ENCODE measurements around the gene RPLP2.
A peak's percentile ranks its signal among the peaks of the same experiment; 100 is the strongest.

The RPLP2 gene

DNA sequence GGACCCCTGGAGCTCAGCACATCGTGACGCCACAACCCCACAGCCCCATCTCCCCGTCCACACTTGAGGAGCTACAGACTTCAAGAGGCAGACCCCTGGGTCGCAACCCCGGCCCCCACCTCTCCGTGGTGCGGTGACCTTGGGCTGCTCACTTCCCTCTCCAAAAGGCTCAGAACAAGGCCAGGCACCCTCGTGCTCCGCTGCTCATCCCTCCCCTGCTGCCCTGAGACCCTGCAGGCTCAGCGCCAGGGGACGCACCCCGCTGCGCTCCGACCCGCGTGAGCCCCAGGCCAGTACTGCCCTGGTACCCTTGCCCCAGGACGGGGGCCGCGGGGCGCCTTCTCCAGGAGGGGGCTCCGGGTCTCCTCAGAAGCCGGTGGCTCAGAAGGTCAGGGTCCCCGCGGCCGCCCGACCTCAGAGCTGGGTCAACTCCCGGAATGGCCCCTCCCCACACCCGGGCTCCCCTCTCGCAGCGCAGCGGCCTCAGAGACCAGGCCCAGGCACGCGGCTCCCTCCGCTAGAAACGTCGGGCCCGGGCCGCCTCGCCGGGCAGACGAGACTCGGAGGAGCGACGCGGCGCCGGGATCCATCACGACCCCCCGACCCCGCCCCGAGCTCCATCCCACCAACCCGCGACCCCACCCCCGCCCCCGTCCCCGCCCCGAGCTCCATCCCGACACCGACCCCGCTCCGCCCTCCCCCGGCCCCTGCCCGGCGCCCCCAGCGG lies 33.0 kb upstream of the RPLP2 start:
- peaks cover 20% of the 10 kb centered on the region for H3K4me1 ChIP-seq (ENCODE audit: insufficient read depth, low read length)
- no peaks in the 10 kb centered on the region for H3K27me3 ChIP-seq (ENCODE audit: control insufficient read depth in 1 of 2, insufficient read depth in 2 of 2, low read length in 2 of 2)
- peaks cover 12% of the 10 kb centered on the region for H3K36me3 ChIP-seq (ENCODE audit: insufficient read depth, low read length)
- peak overlapping the region; percentile 51 for H3K27ac ChIP-seq (ENCODE audit: low read depth, low read length)
- no peaks in the 10 kb centered on the region for H3K9me3 ChIP-seq (ENCODE audit: low read length)
- peak overlapping the region; percentile 39 for H3K9ac ChIP-seq (ENCODE audit: low read length)
- H3K4me3 ChIP-seq (ENCODE audit: low read depth in 1 of 2, low read length in 2 of 2) = peak overlapping the region; percentile 71 to 87

- Histone ChIP-seq H3K27ac (ENCODE audit: low read depth, low read length) (peak within 1 kb of the TSS; percentile 89), H3K27me3 (ENCODE audit: control insufficient read depth in 1 of 2, insufficient read depth in 2 of 2, low read length in 2 of 2) (no peaks in the 10 kb centered on the region), H3K4me1 (ENCODE audit: insufficient read depth, low read length) (peaks cover 20% of the 10 kb centered on the region), H3K4me3 (ENCODE audit: low read depth in 1 of 2, low read length in 2 of 2) (peak within 1 kb of the TSS; percentile 71 to 87), H3K9ac (ENCODE audit: low read length) (peak within 1 kb of the TSS; percentile 49), H3K9me3 (ENCODE audit: low read length) (no peaks in the 10 kb centered on the region), H3K36me3 (ENCODE audit: insufficient read depth, low read length) (peaks cover 11% of the 10 kb centered on the region)
Observed at GRCh38 chr11:777288-778255, 32.2 kb upstream of the RPLP2 start, which contains the start of gene GATD1. TSS of gene GATD1 (minus strand) at chr11:777487. CDS start at chr11:777462, 25 bp downstream.

- Histone ChIP-seq H3K27ac (ENCODE audit: low read depth, low read length) (no peak overlapping the region), H3K27me3 (ENCODE audit: control insufficient read depth in 1 of 2, insufficient read depth in 2 of 2, low read length in 2 of 2) (no peaks in the 10 kb centered on the region), H3K4me3 (ENCODE audit: low read depth in 1 of 2, low read length in 2 of 2) (no peak overlapping the region), H3K9me3 (ENCODE audit: low read length) (no peaks in the 10 kb centered on the region), H3K36me3 (ENCODE audit: insufficient read depth, low read length) (no peaks in the 10 kb centered on the region), H3K9ac (ENCODE audit: low read length) (no peak overlapping the region), H3K4me1 (ENCODE audit: insufficient read depth, low read length) (peaks cover 32% of the 10 kb centered on the region)
Observed at GRCh38 chr11:778976-779954, 30.5 kb upstream of the RPLP2 start.

- H3K9ac ChIP-seq (ENCODE audit: low read length) = no peak overlapping the region
- peaks cover 28% of the 10 kb centered on the region for H3K4me1 ChIP-seq (ENCODE audit: insufficient read depth, low read length)
Observed at GRCh38 chr11:779955-780532, 29.7 kb upstream of the RPLP2 start.

GRCh38 chr11:782264-783174 lies 27.2 kb upstream of the RPLP2 start:
- Histone ChIP-seq H3K4me3 (ENCODE audit: low read depth in 1 of 2, low read length in 2 of 2) (no peak overlapping the region), H3K4me1 (ENCODE audit: insufficient read depth, low read length) (peaks cover 21% of the 10 kb centered on the region), H3K9me3 (ENCODE audit: low read length) (no peaks in the 10 kb centered on the region), H3K9ac (ENCODE audit: low read length) (peak overlapping the region; percentile 9), H3K27ac (ENCODE audit: low read depth, low read length) (no peak overlapping the region), H3K27me3 (ENCODE audit: control insufficient read depth in 1 of 2, insufficient read depth in 2 of 2, low read length in 2 of 2) (no peaks in the 10 kb centered on the region), H3K36me3 (ENCODE audit: insufficient read depth, low read length) (no peaks in the 10 kb centered on the region)

More at GRCh38 chr11:779955-780532, 29.7 kb upstream of the RPLP2 start:
- Histone ChIP-seq H3K9me3 (ENCODE audit: low read length) (no peaks in the 10 kb centered on the region), H3K27ac (ENCODE audit: low read depth, low read length) (no peak overlapping the region), H3K27me3 (ENCODE audit: control insufficient read depth in 1 of 2, insufficient read depth in 2 of 2, low read length in 2 of 2) (no peaks in the 10 kb centered on the region), H3K4me3 (ENCODE audit: low read depth in 1 of 2, low read length in 2 of 2) (no peak overlapping the region), H3K36me3 (ENCODE audit: insufficient read depth, low read length) (no peaks in the 10 kb centered on the region)

DNA sequence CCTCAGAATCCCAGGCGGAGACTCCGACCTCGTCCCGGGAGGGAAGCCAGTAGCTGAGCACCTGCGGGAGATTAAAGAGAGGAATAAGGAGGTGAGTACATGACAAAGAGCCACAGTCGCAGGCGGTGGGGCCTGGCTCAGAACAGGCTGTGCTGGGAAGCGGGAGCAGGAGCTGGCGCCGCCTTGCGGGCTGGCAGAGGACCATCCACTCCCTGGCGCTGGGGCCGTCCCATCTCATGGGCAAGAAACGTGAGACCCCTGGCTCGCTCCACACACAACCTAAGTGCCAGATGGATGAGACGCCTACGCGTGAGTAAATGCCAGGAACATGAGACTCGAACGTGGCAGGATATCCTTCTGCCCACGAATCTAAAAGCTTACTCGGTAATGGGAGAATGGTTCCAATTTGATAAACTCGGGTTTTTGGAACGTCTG lies 26.2 kb upstream of the RPLP2 start:
- Histone ChIP-seq H3K27me3 (ENCODE audit: control insufficient read depth in 1 of 2, insufficient read depth in 2 of 2, low read length in 2 of 2) (peaks cover 0 to 6% of the 10 kb centered on the region in 2 donors), H3K4me1 (ENCODE audit: insufficient read depth, low read length) (peaks cover 13% of the 10 kb centered on the region), H3K9me3 (ENCODE audit: low read length) (no peaks in the 10 kb centered on the region), H3K9ac (ENCODE audit: low read length) (no peak overlapping the region), H3K27ac (ENCODE audit: low read depth, low read length) (no peak overlapping the region), H3K4me3 (ENCODE audit: low read depth in 1 of 2, low read length in 2 of 2) (no peak overlapping the region), H3K36me3 (ENCODE audit: insufficient read depth, low read length) (no peaks in the 10 kb centered on the region)

DNA sequence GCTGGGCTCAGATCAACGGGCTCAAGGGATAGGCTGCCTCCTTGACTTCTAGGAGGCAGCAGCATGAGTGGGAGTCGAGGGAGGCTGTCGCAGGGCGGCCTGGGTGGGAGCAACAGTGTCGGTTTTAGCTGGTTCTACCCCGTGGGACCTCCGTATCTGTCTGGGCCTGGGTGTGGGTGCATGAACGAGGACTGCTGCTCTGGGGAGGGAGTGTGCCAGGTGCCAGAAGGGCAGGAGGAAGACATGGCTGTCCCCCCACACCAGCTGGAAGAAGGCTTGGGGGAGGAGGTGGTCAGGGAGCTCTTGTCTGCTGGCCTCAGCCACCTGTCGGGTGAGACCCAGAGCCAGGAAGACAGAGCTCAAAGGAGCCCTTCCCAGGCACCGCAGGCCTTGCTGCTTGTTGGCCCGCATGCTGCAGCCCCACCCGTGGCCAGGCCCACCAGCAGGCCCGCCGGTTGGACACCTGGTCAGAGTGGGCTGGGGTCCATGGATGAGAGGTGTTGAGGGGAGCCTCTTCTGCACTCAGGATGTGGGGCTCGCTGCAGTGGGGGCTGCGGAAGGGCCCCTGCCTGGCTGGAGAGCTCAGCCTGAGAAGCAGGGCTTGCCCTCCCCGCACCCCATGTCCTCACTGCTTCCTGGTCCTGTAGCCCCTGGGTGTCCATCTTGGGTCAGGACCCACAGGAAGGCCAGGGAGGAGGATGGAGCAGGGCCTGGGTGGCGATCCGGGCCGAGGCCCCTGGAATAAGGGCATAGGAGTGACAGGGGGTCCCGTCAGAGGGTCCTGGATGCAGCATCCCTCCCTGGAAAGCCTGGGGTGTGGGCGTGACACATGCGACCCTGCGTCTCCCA lies 23.3 kb upstream of the RPLP2 start:
- H3K36me3 ChIP-seq (ENCODE audit: insufficient read depth, low read length) = no peaks in the 10 kb centered on the region
- H3K9ac ChIP-seq (ENCODE audit: low read length) = no peak overlapping the region

DNA sequence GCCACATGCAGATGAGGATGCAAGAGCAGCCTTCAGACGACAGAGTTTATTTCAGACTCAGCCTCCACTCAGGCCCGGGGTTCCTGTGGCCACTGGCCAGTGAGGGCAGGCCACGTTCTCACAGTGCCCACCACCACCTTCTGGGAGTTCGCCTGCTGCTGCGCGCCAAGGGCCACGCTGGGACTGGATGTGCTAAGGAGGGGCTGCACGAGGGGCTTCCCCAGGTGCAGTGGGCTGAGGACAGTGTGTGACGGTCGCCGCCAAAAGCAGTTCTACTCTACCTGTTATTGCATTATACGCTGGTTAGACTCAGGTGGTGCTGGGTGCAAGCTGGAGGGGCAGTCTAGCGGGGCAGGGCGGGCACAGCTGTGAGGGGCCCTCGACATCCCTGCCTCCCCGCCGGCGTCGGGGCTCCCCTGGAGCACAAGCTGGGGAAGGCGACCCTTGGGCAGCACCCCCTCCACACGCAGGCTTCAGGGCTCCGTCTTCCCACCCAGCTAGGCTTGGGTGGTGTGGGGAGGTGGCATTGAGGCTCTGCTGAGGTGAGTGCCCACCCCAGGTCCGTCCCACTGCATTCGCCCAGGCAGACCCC lies 22.6 kb upstream of the RPLP2 start:
- no peak overlapping the region for H3K4me3 ChIP-seq (ENCODE audit: low read depth in 1 of 2, low read length in 2 of 2)
- H3K4me1 ChIP-seq (ENCODE audit: insufficient read depth, low read length) = peaks cover 13% of the 10 kb centered on the region
- no peaks in the 10 kb centered on the region for H3K36me3 ChIP-seq (ENCODE audit: insufficient read depth, low read length)
- H3K27me3 ChIP-seq (ENCODE audit: control insufficient read depth in 1 of 2, insufficient read depth in 2 of 2, low read length in 2 of 2) = peaks cover 0 to 23% of the 10 kb centered on the region in 2 donors
- H3K27ac ChIP-seq (ENCODE audit: low read depth, low read length) = no peak overlapping the region
- no peak overlapping the region for H3K9ac ChIP-seq (ENCODE audit: low read length)
- no peaks in the 10 kb centered on the region for H3K9me3 ChIP-seq (ENCODE audit: low read length)

More for the DNA sequence above, 23.3 kb upstream of the RPLP2 start:
- no peaks in the 10 kb centered on the region for H3K9me3 ChIP-seq (ENCODE audit: low read length)
- H3K4me1 ChIP-seq (ENCODE audit: insufficient read depth, low read length) = peaks cover 13% of the 10 kb centered on the region
- no peak overlapping the region for H3K27ac ChIP-seq (ENCODE audit: low read depth, low read length)
- H3K4me3 ChIP-seq (ENCODE audit: low read depth in 1 of 2, low read length in 2 of 2) = no peak overlapping the region
- peaks cover 0 to 23% of the 10 kb centered on the region in 2 donors for H3K27me3 ChIP-seq (ENCODE audit: control insufficient read depth in 1 of 2, insufficient read depth in 2 of 2, low read length in 2 of 2)

DNA sequence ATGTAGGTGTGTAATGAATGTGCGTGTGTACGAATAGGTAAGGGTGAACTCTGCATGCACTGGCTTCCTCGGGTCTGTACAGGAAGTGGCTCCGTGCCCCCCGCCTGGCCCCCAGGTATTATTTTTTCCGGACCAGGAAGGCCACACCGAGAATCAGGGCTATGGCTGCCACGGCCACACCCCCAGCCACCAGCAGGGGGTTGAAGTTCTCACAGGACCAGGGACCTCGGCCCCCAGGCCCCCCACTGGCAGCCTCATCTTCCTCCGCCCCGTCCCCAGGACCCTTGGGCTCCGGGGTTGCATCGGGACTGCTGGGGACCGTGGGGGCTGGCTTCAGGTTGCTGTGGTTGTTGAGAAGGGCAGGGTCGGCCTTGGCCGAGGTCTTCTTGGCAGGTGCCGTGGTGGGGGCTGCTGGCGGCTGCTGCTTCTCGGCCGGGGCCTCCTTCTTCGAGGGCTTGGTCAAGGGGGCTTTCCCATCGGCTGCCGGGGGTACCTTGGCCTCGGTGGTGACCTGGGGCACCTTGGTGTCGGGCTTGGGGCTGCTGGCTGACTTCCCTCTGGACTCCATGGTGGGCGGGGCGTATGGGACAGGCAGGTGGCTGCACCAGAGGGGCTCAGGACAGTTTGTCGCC lies 21.6 kb upstream of the RPLP2 start:
- Histone ChIP-seq H3K4me3 (ENCODE audit: low read depth in 1 of 2, low read length in 2 of 2) (no peak overlapping the region), H3K9me3 (ENCODE audit: low read length) (no peaks in the 10 kb centered on the region), H3K4me1 (ENCODE audit: insufficient read depth, low read length) (peaks cover 9% of the 10 kb centered on the region), H3K9ac (ENCODE audit: low read length) (no peak overlapping the region), H3K36me3 (ENCODE audit: insufficient read depth, low read length) (no peaks in the 10 kb centered on the region), H3K27me3 (ENCODE audit: control insufficient read depth in 1 of 2, insufficient read depth in 2 of 2, low read length in 2 of 2) (peaks cover 0 to 23% of the 10 kb centered on the region in 2 donors), H3K27ac (ENCODE audit: low read depth, low read length) (no peak overlapping the region)
